ENCODE results near the gene AHI1.

The AHI1 gene

GRCh38 chr6:135296715-135297114 is 200.8 kb downstream of the AHI1 start:
- no peak for DNase-seq (ENCODE audit: low read depth in 2 of 2)

DNA sequence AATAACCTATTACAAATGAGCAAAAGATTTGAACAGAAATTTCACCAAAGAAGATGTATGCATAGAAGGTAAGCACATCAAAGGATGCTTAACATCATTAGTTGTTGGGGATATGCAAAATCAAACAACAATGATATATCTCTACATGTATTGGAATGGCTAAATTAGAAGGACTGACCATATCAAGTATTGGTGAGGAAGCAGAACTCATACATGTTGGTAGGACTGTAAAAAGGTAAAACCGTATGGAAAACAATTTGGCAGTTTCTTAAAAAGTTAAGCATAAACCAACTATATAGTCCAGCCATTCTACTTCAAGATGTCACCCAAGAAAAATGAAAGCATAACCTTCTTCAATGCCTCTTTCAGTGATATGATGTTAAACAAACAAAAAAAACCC is 202.5 kb downstream of the AHI1 start:
- DNase-seq (ENCODE audit: low read depth in 2 of 2), result no peak

DNA sequence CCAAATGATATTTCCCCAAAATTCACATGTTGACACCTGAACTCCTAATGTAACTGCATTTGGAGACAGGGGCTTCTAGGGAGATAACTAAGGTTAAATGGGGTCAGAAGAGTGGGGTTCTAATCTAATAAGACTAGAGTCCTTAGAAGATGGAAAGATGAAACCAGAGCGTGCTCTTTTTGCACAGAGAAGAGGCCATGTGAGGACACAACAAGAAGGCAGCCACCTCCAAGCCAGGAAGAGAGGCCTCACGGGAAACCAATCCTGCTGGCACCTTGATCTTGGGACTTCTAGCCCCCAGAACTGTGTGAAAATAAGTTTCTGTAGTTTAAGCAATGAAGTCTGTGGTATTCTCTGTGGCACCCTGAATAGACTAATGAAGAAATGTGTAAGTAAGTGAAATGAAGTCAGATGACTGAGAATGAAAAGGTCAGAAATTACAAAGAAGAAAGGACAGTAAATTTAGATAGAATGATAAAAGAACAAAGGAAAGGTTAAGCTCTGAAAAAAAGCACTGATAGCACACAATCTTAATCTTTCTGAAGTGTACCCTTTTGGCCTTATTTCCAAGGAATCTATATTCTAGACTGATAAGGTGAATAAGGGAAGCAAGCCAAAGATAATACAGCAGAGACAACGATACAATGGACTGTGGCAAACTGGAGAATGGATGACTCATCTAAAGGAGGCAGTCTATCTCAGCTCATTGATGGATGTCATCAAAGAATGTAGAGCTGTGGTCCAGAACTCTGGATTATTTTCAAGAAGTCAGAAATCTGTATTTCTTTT is 206.1 kb downstream of the AHI1 start:
- no peak for DNase-seq (ENCODE audit: low read depth in 2 of 2)

GRCh38 chr6:135289816-135290215 is 207.7 kb downstream of the AHI1 start:
- DNase-seq (ENCODE audit: low read depth in 2 of 2), result no peak

GRCh38 chr6:135286962-135287538 is 210.5 kb downstream of the AHI1 start:
- no peak for DNase-seq (ENCODE audit: low read depth in 2 of 2)

GRCh38 chr6:135285165-135285564 is 212.4 kb downstream of the AHI1 start:
- DNase-seq (ENCODE audit: low read depth in 2 of 2), result no peak

GRCh38 chr6:135283926-135284325 is 213.6 kb downstream of the AHI1 start:
- no peak for DNase-seq (ENCODE audit: low read depth in 2 of 2)

DNA sequence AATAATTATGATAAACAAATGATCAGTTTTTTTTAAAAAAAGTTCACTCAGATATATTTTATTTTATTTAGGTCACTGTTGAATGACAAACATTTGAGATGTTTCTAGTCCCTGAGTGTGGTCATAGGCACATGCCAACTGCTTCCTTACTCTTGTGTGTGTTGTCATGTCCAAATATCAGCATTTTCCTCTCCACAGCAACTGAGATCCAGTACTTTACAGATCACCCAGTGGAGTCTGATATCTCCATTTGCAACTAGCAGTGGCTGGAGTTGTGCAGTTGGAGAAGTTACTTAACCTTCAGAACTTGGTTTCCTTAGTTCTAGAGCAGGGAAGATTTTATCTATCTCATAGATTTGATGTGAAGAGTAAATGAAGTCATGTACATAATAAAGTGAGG is 215.1 kb downstream of the AHI1 start:
- DNase-seq (ENCODE audit: low read depth in 2 of 2), result no peak

DNA sequence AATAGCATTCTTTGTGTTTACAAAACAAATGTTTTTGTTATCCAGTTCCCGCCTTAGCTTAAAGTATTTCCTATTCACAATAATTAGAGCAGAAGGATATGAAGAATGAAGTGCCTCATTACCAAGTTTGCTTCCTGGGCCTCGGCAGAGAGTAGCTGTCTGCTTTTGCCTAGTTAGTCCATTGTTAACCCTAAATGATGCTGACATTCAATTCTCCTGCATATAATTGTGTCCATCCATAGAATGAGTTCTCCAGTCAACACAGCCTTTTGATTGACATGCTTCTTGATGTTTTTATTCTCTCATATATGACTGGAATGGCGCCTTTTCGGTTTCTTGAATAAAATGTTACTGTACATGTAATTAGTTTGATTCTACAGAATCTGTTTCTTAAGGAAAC is 215.6 kb downstream of the AHI1 start:
- no peak for DNase-seq (ENCODE audit: low read depth in 2 of 2)

DNA sequence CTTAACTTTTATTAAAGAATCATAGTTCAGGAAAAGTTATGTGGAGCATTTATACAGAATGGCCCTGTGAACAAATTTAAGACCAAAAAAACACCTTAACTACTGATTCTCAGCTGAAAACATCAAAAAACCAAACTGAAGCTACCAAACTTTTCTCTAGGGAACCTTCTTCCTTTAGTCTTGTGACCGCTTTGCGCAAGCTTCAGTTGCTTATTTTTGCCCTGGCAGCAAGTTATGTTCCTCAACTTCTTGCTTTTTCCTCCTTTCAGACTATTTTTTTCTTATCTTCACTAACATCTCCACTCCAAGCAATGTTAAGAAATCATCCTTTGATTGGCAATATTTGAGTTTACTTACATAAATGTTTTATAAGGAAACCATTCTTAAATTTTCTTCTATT is 216.3 kb downstream of the AHI1 start:
- DNase-seq (ENCODE audit: low read depth in 2 of 2), result no peak

DNA sequence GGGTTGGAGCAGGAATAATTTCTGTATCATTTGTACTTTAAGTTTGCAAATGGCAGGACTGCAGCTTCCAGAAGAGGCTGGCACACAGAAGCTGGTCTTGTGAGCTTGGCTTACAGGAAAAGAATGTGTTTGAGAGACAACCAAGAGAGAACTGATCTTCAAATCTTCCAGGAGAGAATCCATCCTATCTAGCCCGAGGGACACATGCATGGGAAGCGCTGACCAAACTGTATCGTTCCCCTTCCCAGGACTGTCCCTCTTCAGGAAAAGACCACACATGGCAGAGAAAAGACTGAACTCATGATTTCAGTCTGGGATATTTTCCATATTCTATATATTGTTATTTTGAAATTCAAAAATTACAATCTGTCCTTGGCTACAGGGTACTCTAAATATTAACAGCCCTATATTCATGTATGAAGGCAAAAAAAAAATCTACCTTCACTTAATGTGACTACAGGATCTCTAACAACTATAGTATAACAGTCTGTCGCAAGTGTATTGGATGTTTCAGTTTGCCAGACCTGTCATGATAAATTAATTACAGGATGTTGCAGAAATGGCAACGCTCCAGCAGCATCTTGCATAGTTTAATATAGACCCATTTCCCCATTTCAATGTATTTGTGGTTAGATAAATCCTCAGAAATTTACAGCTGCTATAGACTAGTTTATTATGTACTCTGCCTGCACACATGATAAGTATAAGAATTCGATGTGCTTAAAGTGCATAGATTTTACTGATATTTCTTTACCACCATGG is 217.0 kb downstream of the AHI1 start:
- DNase-seq (ENCODE audit: low read depth in 2 of 2), result no peak

- no peak for DNase-seq (ENCODE audit: low read depth in 2 of 2)
Measured at GRCh38 chr6:135277422-135277821, 220.1 kb downstream of the AHI1 start.

DNA sequence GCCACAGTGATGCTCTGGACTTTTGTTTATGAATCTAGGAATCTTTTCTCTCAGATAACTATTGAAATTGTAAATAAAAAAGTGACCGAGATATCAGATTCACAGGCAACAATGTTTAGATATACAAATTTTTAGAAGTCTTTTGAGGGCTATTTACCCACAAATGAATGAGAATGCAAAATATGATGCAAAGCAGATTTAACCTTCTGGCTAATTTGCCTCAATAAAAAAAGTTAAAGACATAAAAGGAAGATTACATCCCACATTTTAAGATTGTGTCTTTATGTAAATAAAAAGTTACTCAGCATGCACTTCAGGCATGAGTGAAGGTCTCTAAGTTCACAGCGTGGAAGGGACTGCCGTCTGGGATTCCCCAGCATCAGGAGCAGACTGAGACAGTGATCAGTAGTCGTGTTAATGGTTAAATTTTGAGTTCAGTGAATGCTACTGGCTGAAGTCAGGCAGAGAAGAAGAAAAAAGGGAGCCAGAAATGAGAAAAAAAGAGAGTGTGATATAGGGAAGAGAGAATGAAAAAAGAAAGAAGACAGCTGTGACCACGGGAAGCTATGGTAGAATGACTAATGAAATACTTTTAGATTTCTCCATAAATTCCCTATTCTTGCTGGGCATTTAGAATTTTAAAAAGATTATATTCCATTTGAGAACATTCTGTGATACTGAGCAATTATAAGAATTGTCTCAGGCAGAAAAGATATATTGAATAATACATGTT is 222.8 kb downstream of the AHI1 start:
- no peak for DNase-seq (ENCODE audit: low read depth in 2 of 2)

- DNase-seq (ENCODE audit: low read depth in 2 of 2), result no peak
Measured at GRCh38 chr6:135271626-135272025, 225.9 kb downstream of the AHI1 start.

GRCh38 chr6:135270676-135271536 is 226.6 kb downstream of the AHI1 start:
- no peak for DNase-seq (ENCODE audit: low read depth in 2 of 2)

DNA sequence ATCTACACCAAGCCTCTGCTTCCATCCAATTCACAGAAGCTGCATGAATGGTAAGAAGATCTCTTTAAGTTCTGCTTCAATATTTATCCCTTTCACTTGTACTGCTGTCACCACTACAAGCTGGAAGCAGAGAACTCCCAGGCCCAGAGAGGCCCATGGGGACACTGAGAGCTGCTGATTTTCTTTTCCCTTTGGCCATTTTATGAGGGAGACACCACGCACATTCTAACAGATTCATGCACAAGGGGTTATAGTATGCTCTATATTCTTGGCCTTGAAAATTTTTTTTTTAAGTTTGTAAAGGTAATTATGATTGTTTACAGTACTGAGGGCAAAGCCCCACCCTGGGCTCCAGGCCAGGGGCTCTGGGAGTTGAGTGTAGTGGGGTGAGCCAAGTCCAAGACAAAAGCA is 228.1 kb downstream of the AHI1 start:
- DNase-seq (ENCODE audit: low read depth in 2 of 2), result no peak

DNA sequence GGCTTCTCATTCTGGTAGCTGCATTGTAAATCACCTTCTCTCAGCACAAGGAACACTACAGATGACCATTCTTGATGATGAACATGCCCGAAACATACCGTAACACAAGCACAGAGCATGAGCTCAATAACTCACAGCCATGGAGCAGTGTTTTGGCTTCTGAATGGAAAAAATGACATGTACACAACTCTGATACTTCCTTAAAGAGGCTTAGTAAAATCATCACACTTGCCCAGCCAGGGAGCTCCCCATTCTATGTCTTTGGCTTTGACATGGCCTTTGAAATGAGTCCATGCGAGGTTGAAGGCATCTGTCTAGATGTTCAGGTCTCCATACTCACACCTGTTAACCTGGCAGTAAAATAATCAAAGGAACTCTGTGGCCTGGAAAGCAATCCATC is 228.8 kb downstream of the AHI1 start:
- DNase-seq (ENCODE audit: low read depth in 2 of 2), result no peak

DNA sequence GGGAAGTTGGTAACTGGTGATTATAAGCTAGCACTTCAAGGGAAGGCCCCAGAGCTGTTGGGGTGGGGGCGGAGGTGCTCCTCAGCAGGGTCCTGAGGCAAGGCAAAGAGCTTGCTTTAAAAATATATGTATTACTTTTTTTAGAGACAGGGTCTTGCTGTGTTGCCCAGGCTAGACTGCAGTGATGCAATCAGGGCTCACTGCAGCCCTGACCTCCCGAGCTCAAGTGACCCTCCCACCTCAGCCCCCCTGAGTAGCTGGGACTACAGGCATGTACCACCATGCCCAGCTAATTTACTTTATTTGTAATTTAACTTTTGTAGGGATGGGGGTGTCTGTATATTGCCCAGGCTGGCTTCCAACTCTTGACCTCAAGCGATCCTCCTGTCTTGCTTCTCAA is 229.3 kb downstream of the AHI1 start:
- no peak for DNase-seq (ENCODE audit: low read depth in 2 of 2)

- DNase-seq (ENCODE audit: low read depth in 2 of 2), result no peak
Measured at GRCh38 chr6:135267085-135267484, 230.5 kb downstream of the AHI1 start.

DNA sequence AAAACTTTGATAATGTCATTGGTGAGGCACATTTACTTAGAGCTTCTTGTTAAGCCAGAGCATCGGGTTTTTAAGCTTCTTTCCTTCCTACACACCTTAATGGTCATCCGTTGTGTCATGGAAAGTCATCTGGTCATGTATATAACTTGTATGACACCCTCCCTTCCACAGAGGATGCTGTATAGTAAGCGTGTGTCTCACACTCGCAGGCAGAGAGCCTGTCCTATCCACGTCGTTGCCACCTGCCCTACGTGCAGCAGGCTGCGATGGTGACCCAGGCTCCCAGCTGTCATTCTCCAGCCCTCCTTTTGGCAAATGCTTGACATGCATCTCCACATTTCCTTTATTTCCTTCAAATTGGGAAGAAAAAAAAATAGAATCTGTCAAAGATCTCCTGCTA is 230.9 kb downstream of the AHI1 start:
- no peak for DNase-seq (ENCODE audit: low read depth in 2 of 2)

- no peak for DNase-seq (ENCODE audit: low read depth in 2 of 2)
Measured at GRCh38 chr6:135265278-135265677, 232.3 kb downstream of the AHI1 start.

Measured in stimulated activated CD4-positive, alpha-beta T cell treated with anti-CD3 and anti-CD28 coated beads, Interleukin-1b, Interleukin-23, amount 100 ng/mL, for 1 hour (primary cell).